Neural progenitor cell (in vitro differentiated cells): ENCODE data around the gene TEKT3.

Experiments used
- CTCF ChIP-seq: fragments of 200-600 bp; sonication (generic); IDR thresholded peaks from 2 replicates; pipeline ENCODE4 v1.5.1; 2017; ENCODE audit warnings: antibody characterized with exemption, mild to moderate bottlenecking
- EZH2 ChIP-seq: fragments of 200-600 bp; sonication (generic); IDR thresholded peaks from 2 replicates; pipeline ENCODE4 v1.6.1; 2017; ENCODE audit warnings: antibody characterized with exemption, mild to moderate bottlenecking, moderate library complexity

GRCh38 chr17:15267996-15268395 lies 73.4 kb downstream of the TEKT3 start:
- TF ChIP-seq CTCF (no peak), EZH2 (no peak)
